NCI-H2081 (cell line): Measurements from ENCODE around the gene DAP3.

ENCODE experiments used
- DNase-seq, 2 experiments: peaks; one replicate each; lab custom pipeline; 2025; lab: John Stamatoyannopoulos, UW

DAP3 gene

GRCh38 chr1:155776414-155776813, 87.5 kb downstream of the DAP3 start:
- DNase-seq = no peak

GRCh38 chr1:155777582-155777981, 88.7 kb downstream of the DAP3 start:
- DNase-seq = no peak
